ENCODE measurements around the gene IGF2BP3.
A peak's percentile ranks its signal among the peaks of the same experiment; 100 is the strongest.

The IGF2BP3 gene

GRCh38 chr7:23264916-23265458, 205.3 kb downstream of the IGF2BP3 start:
- no peak for DNase-seq (ENCODE audit: low read depth in 2 of 2)

GRCh38 chr7:23261843-23262452, 208.3 kb downstream of the IGF2BP3 start:
- peak; percentile 52 to 56 for DNase-seq (ENCODE audit: low read depth in 2 of 2)

GRCh38 chr7:23260371-23260770, 209.9 kb downstream of the IGF2BP3 start:
- no peak for DNase-seq (ENCODE audit: low read depth in 2 of 2)

All from stimulated activated CD4-positive, alpha-beta T cell treated with anti-CD3 and anti-CD28 coated beads, Interleukin-4, amount 100 ng/mL, for 48 hours (primary cell).